Mesenchymal stem cell (in vitro differentiated cells and primary cell): ENCODE data around the gene CCZ1.
A peak's percentile ranks its signal among the peaks of the same experiment; 100 is the strongest.
"Not testable (repeated sequence)": the region's sequence is repeated elsewhere in the genome, so short reads cannot be mapped to it uniquely, and the experiment has no call there.

Source experiments
- DNase-seq: peaks from one replicate; pipeline ENCODE4 v3.0.0-alpha.2; 2013
- H2AFZ ChIP-seq: one replicate; pipeline ENCODE4 v1.6.1; 2013; ENCODE audit warnings: low read depth, mild to moderate bottlenecking, control low read depth, inconsistent platforms, low read length, moderate library complexity
- H2AK5ac ChIP-seq: 2 replicates; pipeline ENCODE4 v1.6.1; 2013; ENCODE audit warnings: low read length, moderate library complexity, mild to moderate bottlenecking, inconsistent platforms; ENCODE audit not compliant: severe bottlenecking
- H2BK120ac ChIP-seq: one replicate; pipeline ENCODE4 v1.6.1; 2013; ENCODE audit warnings: low read depth, mild to moderate bottlenecking, inconsistent platforms, low read length, moderate library complexity
- H2BK12ac ChIP-seq, 2 experiments: one replicate each; pipeline ENCODE4 v1.6.1; 2013; ENCODE audit warnings: inconsistent platforms in 2 of 2, low read length in 2 of 2, mild to moderate bottlenecking in 2 of 2, moderate library complexity in 2 of 2, control low read depth in 1 of 2
- H2BK15ac ChIP-seq: one replicate; pipeline ENCODE4 v1.6.1; 2013; ENCODE audit warnings: mild to moderate bottlenecking, low read depth, inconsistent platforms; ENCODE audit not compliant: poor library complexity, severe bottlenecking
- H2BK5ac ChIP-seq: 2 replicates; pipeline ENCODE4 v1.6.1; 2013; ENCODE audit warnings: low read depth, mild to moderate bottlenecking, low read length, control low read depth, inconsistent platforms; ENCODE audit not compliant: poor library complexity, severe bottlenecking
- H3K14ac ChIP-seq, 2 experiments: one replicate each; pipeline ENCODE4 v1.6.1; 2013; ENCODE audit warnings: inconsistent platforms in 2 of 2, low read length in 2 of 2, control low read depth in 1 of 2, mild to moderate bottlenecking in 1 of 2, moderate library complexity in 1 of 2
- H3K18ac ChIP-seq, 2 experiments: one replicate each; pipeline ENCODE4 v1.6.1; 2013; ENCODE audit warnings: inconsistent platforms in 2 of 2, low read length in 2 of 2, control low read depth in 1 of 2, low read depth in 1 of 2, mild to moderate bottlenecking in 1 of 2
- H3K23ac ChIP-seq, 2 experiments: one replicate each; pipeline ENCODE4 v1.6.1; 2013; ENCODE audit warnings: inconsistent platforms in 2 of 2, low read length in 2 of 2, mild to moderate bottlenecking in 2 of 2, moderate library complexity in 2 of 2, control low read depth in 1 of 2
- H3K27ac ChIP-seq: 2 replicates; pipeline ENCODE4 v1.5.1; 2013; ENCODE audit warnings: mild to moderate bottlenecking, moderate library complexity, low read length, control low read depth, inconsistent platforms; ENCODE audit not compliant: poor library complexity, severe bottlenecking
- H3K27me3 ChIP-seq, 2 experiments: 2 replicates each; pipeline versions ENCODE4 v1.6.1 to v1.7.0; 2013; ENCODE audit warnings: low read length in 2 of 2, mild to moderate bottlenecking in 2 of 2, moderate library complexity in 2 of 2, control low read depth in 1 of 2, inconsistent platforms in 1 of 2; ENCODE audit not compliant: control insufficient read depth in 1 of 2, insufficient read depth in 1 of 2
- H3K36me3 ChIP-seq, 2 experiments: 2 replicates each; pipeline versions ENCODE4 v1.6.1 to v1.7.0; 2013; ENCODE audit warnings: low read length in 2 of 2, control low read depth in 1 of 2, inconsistent platforms in 1 of 2, low read depth in 1 of 2, mild to moderate bottlenecking in 1 of 2; ENCODE audit not compliant: insufficient read depth in 2 of 2, control insufficient read depth in 1 of 2
- H3K4ac ChIP-seq, 2 experiments: one replicate each; pipeline ENCODE4 v1.6.1; 2013; ENCODE audit warnings: inconsistent platforms in 2 of 2, low read length in 2 of 2, mild to moderate bottlenecking in 2 of 2, moderate library complexity in 2 of 2, control low read depth in 1 of 2, low read depth in 1 of 2
- H3K4me1 ChIP-seq: 2 replicates; pipeline ENCODE4 v1.6.1; 2013; ENCODE audit warnings: low read depth, low read length, control low read depth; ENCODE audit not compliant: control insufficient read depth, insufficient read depth
- H3K4me2 ChIP-seq: 2 replicates; pipeline ENCODE4 v1.6.1; 2013; ENCODE audit warnings: low read length, mild to moderate bottlenecking, inconsistent platforms; ENCODE audit not compliant: poor library complexity, severe bottlenecking
- H3K4me3 ChIP-seq, 2 experiments: 2 replicates each; pipeline versions ENCODE4 v1.5.1 to v1.7.0; 2013; ENCODE audit warnings: low read length in 2 of 2, mild to moderate bottlenecking in 2 of 2, control low read depth in 1 of 2, low read depth in 1 of 2; ENCODE audit not compliant: insufficient read depth in 1 of 2
- H3K79me1 ChIP-seq: replicated peaks from 2 replicates; pipeline ENCODE4 v1.6.1; 2013; ENCODE audit warnings: mild to moderate bottlenecking, control low read depth, low read length, inconsistent platforms; ENCODE audit not compliant: poor library complexity, severe bottlenecking
- H3K9ac ChIP-seq: 2 replicates; pipeline ENCODE4 v1.7.0; 2013; ENCODE audit warnings: mild to moderate bottlenecking, low read length, moderate library complexity
- H3K9me3 ChIP-seq: 2 replicates; pipeline ENCODE4 v1.7.0; 2013; ENCODE audit warnings: mild to moderate bottlenecking, low read length; ENCODE audit not compliant: control insufficient read depth
- H4K8ac ChIP-seq: one replicate; pipeline ENCODE4 v1.6.1; 2013; ENCODE audit warnings: inconsistent platforms, mild to moderate bottlenecking, low read length, moderate library complexity
- H4K91ac ChIP-seq: one replicate; pipeline ENCODE4 v1.6.1; 2013; ENCODE audit warnings: mild to moderate bottlenecking, low read length, inconsistent platforms
- WGBS: methylation state at CpG from one replicate; pipeline ENCODE4 v1.1.7; 2013; ENCODE audit warnings: mixed read lengths; 5-methylcytosine and 5-hydroxymethylcytosine counted together

CCZ1 gene

DNA sequence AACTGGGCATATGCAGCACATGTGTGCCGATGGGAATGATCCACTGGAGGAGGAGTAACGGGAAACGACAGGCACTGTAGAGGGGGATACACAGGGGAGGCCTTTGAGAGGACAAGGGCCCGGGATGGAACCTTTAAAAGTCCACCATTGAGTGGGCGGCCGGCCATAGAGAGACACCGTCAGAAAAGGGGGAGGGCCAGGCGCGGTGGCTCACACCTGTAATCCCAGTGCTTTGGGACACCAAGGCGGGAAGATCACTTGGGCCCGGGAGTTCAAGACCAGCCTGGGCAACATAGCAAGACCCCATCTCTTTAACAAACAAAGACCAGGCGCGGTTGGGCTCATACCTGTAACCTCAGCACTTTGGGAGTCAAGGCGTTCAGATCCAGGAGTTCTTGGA, 32.7 kb downstream of the CCZ1 start:
- H3K79me1 ChIP-seq, H2BK15ac ChIP-seq, H3K4ac ChIP-seq, H3K9me3 ChIP-seq, H2BK120ac ChIP-seq, H3K4me2 ChIP-seq, H3K23ac ChIP-seq, H3K14ac ChIP-seq, H4K8ac ChIP-seq, H2AFZ ChIP-seq, H4K91ac ChIP-seq, DNase-seq, H3K27ac ChIP-seq, H3K27me3 ChIP-seq, H3K4me3 ChIP-seq, H3K4me1 ChIP-seq, H3K9ac ChIP-seq, H3K36me3 ChIP-seq, H2BK5ac ChIP-seq: not testable (repeated sequence)
- Histone ChIP-seq H2AK5ac (peak overlapping the region; percentile 36), H3K18ac (peak overlapping the region in 1 of 2 experiments; percentile 24), H2BK12ac (peak overlapping the region in 1 of 2 experiments; percentile 42)
- WGBS, result 94% methylated on average over 11 of the region's 14 CpGs

DNA sequence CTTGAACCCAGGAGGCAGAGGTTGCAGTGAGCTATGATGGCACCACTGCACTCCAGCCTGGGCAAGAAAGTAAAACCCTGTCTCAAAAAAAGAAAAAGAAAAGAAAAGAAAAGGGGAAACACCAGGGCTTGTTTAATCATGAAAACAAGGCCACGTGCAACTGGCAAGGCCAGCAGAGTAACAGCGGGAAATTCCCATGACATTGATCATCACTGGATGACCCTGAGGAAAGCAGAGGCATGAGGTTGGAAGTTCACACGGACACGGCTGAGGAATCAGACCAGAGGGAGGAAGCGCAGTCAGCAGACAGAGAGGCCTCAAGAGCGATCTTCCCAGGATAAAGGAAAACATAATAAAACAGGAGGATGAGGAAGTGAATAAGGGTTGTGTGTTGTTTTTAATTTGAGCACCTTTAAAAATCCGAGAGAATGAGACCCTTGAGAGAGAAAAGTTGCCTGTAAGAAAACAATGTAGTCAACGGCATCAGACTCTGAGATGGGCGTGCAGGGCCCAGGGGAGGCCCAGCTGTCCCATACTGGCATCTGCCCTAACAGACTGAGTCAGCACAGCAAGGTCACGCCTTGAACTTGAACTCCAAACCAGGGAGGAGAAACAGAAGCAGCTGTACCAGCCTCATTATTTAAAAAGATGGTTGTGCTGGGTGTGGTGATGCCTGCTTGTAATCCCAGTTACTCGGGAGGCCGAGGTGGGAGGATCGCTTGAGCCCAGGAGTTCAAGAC, 33.5 kb downstream of the CCZ1 start:
- H3K14ac ChIP-seq, result not testable (repeated sequence)
- WGBS, result no CpG with 5 or more reads among the region's 13 CpGs

DNA sequence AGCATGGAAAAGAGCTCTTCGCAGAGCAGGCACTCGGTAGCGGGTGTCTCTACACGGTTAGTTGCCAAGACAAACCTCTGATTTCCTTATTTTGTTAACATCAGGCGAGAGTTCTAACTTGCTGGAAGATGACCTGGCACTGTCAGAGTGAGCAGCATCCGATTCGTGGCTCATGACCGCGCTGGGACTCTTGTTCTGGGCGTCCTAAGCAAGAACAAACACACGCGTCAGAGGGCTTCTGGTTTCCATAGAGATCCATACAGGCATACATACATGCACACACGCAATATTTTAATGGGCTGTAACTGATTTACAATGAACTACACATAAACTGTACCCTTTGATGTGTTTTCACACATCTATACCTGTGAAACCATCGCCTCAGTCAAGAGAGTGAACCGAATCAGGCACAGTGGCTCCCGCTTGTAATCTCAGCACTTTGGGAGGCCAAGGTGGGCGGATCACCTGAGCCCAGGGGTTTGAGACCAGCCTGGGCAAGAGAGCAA, 36.5 kb downstream of the CCZ1 start:
- H4K8ac ChIP-seq, H3K18ac ChIP-seq, H2AK5ac ChIP-seq, H3K9ac ChIP-seq, H3K79me1 ChIP-seq, H2BK15ac ChIP-seq, H4K91ac ChIP-seq, H3K14ac ChIP-seq, H3K27me3 ChIP-seq, H3K23ac ChIP-seq, H3K36me3 ChIP-seq, H3K4me3 ChIP-seq, H3K4me1 ChIP-seq, H2BK12ac ChIP-seq, H3K4ac ChIP-seq, H2BK120ac ChIP-seq, DNase-seq, H2BK5ac ChIP-seq, H3K9me3 ChIP-seq, H3K4me2 ChIP-seq, H2AFZ ChIP-seq, H3K27ac ChIP-seq: not testable (repeated sequence)
- no CpG with 5 or more reads among the region's 17 CpGs for WGBS

More for the DNA sequence above, 33.5 kb downstream of the CCZ1 start:
- not testable (repeated sequence) for H3K23ac ChIP-seq, H3K4ac ChIP-seq, H3K27ac ChIP-seq, H2AFZ ChIP-seq, H2BK12ac ChIP-seq, H4K8ac ChIP-seq, H2BK5ac ChIP-seq, H3K27me3 ChIP-seq, H3K79me1 ChIP-seq, H3K4me3 ChIP-seq, H2BK15ac ChIP-seq, H3K4me1 ChIP-seq, H3K36me3 ChIP-seq, H3K9ac ChIP-seq, H4K91ac ChIP-seq, H2AK5ac ChIP-seq, H3K9me3 ChIP-seq, H3K4me2 ChIP-seq, H2BK120ac ChIP-seq, H3K18ac ChIP-seq
- peak; percentile 56 for DNase-seq

DNA sequence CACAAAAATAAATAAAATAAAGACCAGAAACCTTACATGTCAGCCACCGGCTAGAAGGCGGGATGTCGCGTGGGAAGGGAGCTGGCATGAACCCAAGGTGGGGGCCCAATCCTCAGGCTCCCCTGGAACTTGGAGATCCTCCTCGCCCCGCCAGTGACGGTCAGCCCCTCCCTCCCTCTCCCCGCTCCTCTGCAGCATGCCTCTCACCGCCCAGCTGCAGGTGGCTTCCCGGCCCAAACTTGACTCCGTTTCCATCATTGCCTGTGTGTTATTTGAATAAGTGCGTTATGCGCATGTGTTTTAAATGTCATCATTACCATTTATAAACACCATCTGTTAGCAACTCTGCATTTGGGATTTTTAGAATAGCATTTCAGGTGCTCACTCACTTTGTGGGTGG, 64.7 kb downstream of the CCZ1 start:
- not testable (repeated sequence) for H2BK12ac ChIP-seq, H3K27ac ChIP-seq, H2BK120ac ChIP-seq, H2BK15ac ChIP-seq, H4K91ac ChIP-seq, H4K8ac ChIP-seq, H2AFZ ChIP-seq, H3K4me2 ChIP-seq, H3K23ac ChIP-seq, H3K18ac ChIP-seq, H3K36me3 ChIP-seq, H3K4ac ChIP-seq, H3K4me1 ChIP-seq, H3K9ac ChIP-seq, DNase-seq, H3K4me3 ChIP-seq, H2AK5ac ChIP-seq, H3K14ac ChIP-seq, H3K9me3 ChIP-seq, H3K27me3 ChIP-seq, H2BK5ac ChIP-seq, H3K79me1 ChIP-seq
- no CpG with 5 or more reads among the region's 13 CpGs for WGBS
